Measurements from ENCODE around the gene EMILIN2. TPM values are rescaled to one million over a fixed set of nuclear protein-coding genes. Genes with fewer than 3 reads are reported as not detected.

The EMILIN2 gene
- total and polyA plus RNA-seq, 2 donors (not counting 1 experiment from before 2014, with no cell fraction given) = 2.5 to 48.2 TPM

- DNase-seq = peak; percentile 17
- peak overlapping the region; percentile 95 for H3K4me3 Mint-ChIP-seq
- intact Hi-C loops (cut with micrococcal nuclease) = loop anchor here (1.0 to 2.0 kb wide), 6 partner anchors 11 to 286 kb away; partner anchors contain the start of genes LPIN2 and MYL12A
- Histone ChIP-seq H3K79me2 (ENCODE audit: control insufficient read depth, insufficient read depth, low read length) (peaks cover 52% of the 10 kb centered on the region), H3K4me2 (replicated peaks; ENCODE audit: low read depth, low read length, poor library complexity, severe bottlenecking) (peak overlapping the region; percentile 78), H4K20me1 (ENCODE audit: control insufficient read depth, insufficient read depth, low read length, poor library complexity, severe bottlenecking) (no peaks in the 10 kb centered on the region), H3K4me3 (ENCODE audit: control extremely low read depth in 1 of 5, extremely low read depth in 1 of 5, insufficient read depth in 1 of 5, low read depth in 2 of 5, low read length in 4 of 5) (peak overlapping the region in 1 of 5 experiments; percentile 58), H3K9ac (ENCODE audit: low read length) (peak overlapping the region; percentile 50), H3K27ac (ENCODE audit: low read length in 2 of 2) (peak overlapping the region; percentile 82 to 84), H2AFZ (ENCODE audit: insufficient read depth, low read depth, low read length, poor library complexity, severe bottlenecking) (peak overlapping the region; percentile 23), H3K36me3 (replicated peaks in 1 of 2; ENCODE audit: control extremely low read depth in 1 of 2, control insufficient read depth in 1 of 2, extremely low read depth in 1 of 2, insufficient read depth in 2 of 2, low read length in 1 of 2) (no peaks in the 10 kb centered on the region), H3K27me3 (replicated peaks in 1 of 4; ENCODE audit: control extremely low read depth in 1 of 4, control insufficient read depth in 3 of 4, insufficient read depth in 4 of 4, low read length in 3 of 4) (no peaks in the 10 kb centered on the region), H3K9me3 (ENCODE audit: control extremely low read depth in 1 of 3, control insufficient read depth in 2 of 3, insufficient read depth in 1 of 3, low read length in 2 of 3) (no peaks in the 10 kb centered on the region), H3K4me1 (ENCODE audit: control insufficient read depth in 2 of 2, insufficient read depth in 2 of 2, low read length in 2 of 2) (peaks cover 75 to 77% of the 10 kb centered on the region in 2 donors)
- ATAC-seq (ENCODE audit: low read depth) = no peak
- no peaks in the 10 kb centered on the region for H3K27me3 Mint-ChIP-seq
- WGBS (ENCODE audit: insufficient coverage) = 85% methylated on average over 4 of the region's 7 CpGs
- TF ChIP-seq EZH2 (IDR thresholded peaks at IDR 0.05; ENCODE audit: borderline replicate concordance, insufficient read depth, low read depth, low read length, poor library complexity, severe bottlenecking) (no peak), CTCF (IDR thresholded peaks at IDR 0.05) (no peak)
- H3K27ac Mint-ChIP-seq = peak overlapping the region; percentile 99
- peaks cover 79% of the 10 kb centered on the region for H3K4me1 Mint-ChIP-seq
- POLR2A ChIA-PET = interaction anchor here (0.5 to 2.6 kb wide), 4 partner anchors 19 to 319 kb away, joined by 3 to 6 read pairs (median 4); no protein-coding TSS in a partner anchor
- H3K9me3 Mint-ChIP-seq (ENCODE audit: insufficient read depth) = no peaks in the 10 kb centered on the region
- CTCF ChIA-PET = interaction anchor here (0.7 to 7.9 kb wide), 9 partner anchors 10 to 190 kb away, joined by 3 to 79 read pairs (median 8); no protein-coding TSS in a partner anchor
Measured at GRCh38 chr18:2960983-2961696, 114.3 kb downstream of the EMILIN2 start.

GRCh38 chr18:2961821-2962220 is 115.0 kb downstream of the EMILIN2 start:
- Mint-ChIP-seq H3K4me3 (peak overlapping the region; percentile 95), H3K27ac (peak overlapping the region; percentile 99), H3K27me3 (no peaks in the 10 kb centered on the region), H3K4me1 (peaks cover 79% of the 10 kb centered on the region), H3K9me3 (ENCODE audit: insufficient read depth) (no peaks in the 10 kb centered on the region)
- no peak for TF ChIP-seq EZH2 (IDR thresholded peaks at IDR 0.05; ENCODE audit: borderline replicate concordance, insufficient read depth, low read depth, low read length, poor library complexity, severe bottlenecking)
- no peak for TF ChIP-seq CTCF (IDR thresholded peaks at IDR 0.05)
- H3K36me3 ChIP-seq (replicated peaks in 1 of 2; ENCODE audit: control extremely low read depth in 1 of 2, control insufficient read depth in 1 of 2, extremely low read depth in 1 of 2, insufficient read depth in 2 of 2, low read length in 1 of 2) = no peaks in the 10 kb centered on the region
- DNase-seq (peak; percentile 56), ATAC-seq (ENCODE audit: low read depth) (peak; percentile 15)
- H2AFZ ChIP-seq (ENCODE audit: insufficient read depth, low read depth, low read length, poor library complexity, severe bottlenecking) = peak overlapping the region; percentile 23
- 0% methylated on average over 2 of the region's 4 CpGs for WGBS (ENCODE audit: insufficient coverage)
- H3K9me3 ChIP-seq (ENCODE audit: control extremely low read depth in 1 of 3, control insufficient read depth in 2 of 3, insufficient read depth in 1 of 3, low read length in 2 of 3) = no peaks in the 10 kb centered on the region
- H3K27me3 ChIP-seq (replicated peaks in 1 of 4; ENCODE audit: control extremely low read depth in 1 of 4, control insufficient read depth in 3 of 4, insufficient read depth in 4 of 4, low read length in 3 of 4) = no peaks in the 10 kb centered on the region
- H3K4me3 ChIP-seq (ENCODE audit: control extremely low read depth in 1 of 5, extremely low read depth in 1 of 5, insufficient read depth in 1 of 5, low read depth in 2 of 5, low read length in 4 of 5) = peak overlapping the region in 1 of 5 experiments; percentile 58
- H3K9ac ChIP-seq (ENCODE audit: low read length) = peak overlapping the region; percentile 38
- intact Hi-C loops (cut with micrococcal nuclease) = loop anchor here (2.0 kb wide), 3 partner anchors 29 to 217 kb away; partner anchors contain the start of gene LPIN2
- ChIA-PET CTCF (interaction anchor here (0.7 to 7.9 kb wide), 8 partner anchors 9 to 190 kb away, joined by 3 to 79 read pairs (median 8); no protein-coding TSS in a partner anchor), POLR2A (interaction anchor here (0.5 to 2.6 kb wide), 3 partner anchors 18 to 320 kb away, joined by 3 to 6 read pairs (median 4); no protein-coding TSS in a partner anchor)
- no peaks in the 10 kb centered on the region for H4K20me1 ChIP-seq (ENCODE audit: control insufficient read depth, insufficient read depth, low read length, poor library complexity, severe bottlenecking)
- H3K27ac ChIP-seq (ENCODE audit: low read length in 2 of 2) = peak overlapping the region; percentile 82 to 84
- H3K4me1 ChIP-seq (ENCODE audit: control insufficient read depth in 2 of 2, insufficient read depth in 2 of 2, low read length in 2 of 2) = peaks cover 75 to 80% of the 10 kb centered on the region in 2 donors
- peaks cover 59% of the 10 kb centered on the region for H3K79me2 ChIP-seq (ENCODE audit: control insufficient read depth, insufficient read depth, low read length)
- H3K4me2 ChIP-seq (replicated peaks; ENCODE audit: low read depth, low read length, poor library complexity, severe bottlenecking) = peak overlapping the region; percentile 78
